GM20000 (cell line): ENCODE measurements around the gene FMNL1.
A peak's percentile ranks its signal among the peaks of the same experiment; 100 is the strongest.

Experiments
- DNase-seq: peaks from one replicate; pipeline ENCODE4 v3.0.0; 2012; ENCODE audit warnings: low spot score
- CTCF ChIP-seq: IDR thresholded peaks from 2 replicates; pipeline ENCODE4 v1.5.1; 2012; ENCODE audit warnings: mild to moderate bottlenecking, control low read depth; ENCODE audit errors: extremely low read depth, missing control alignments

Gene FMNL1

DNA sequence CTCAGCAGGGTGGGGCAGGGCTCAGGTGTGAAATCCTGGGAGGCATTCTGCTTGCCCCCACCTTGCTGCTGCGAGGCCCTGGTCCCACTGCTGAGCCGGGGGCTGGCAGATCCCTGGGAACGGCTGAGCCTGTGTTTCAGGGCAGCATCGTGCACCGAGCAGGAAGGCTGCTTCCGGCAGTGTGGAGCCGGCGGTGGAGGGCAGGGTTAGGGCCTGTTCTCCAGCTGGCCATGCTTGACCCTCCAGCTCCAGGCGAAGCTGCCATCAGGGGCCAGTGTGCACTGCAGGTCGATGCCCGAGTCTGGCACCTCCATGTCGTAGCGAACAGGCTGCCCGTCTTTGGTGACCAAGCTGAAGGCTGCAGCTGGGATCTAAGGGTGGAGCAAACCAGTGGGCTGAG, 42.7 kb downstream of the FMNL1 start:
- TF ChIP-seq CTCF, result no peak
- no peak for DNase-seq

DNA sequence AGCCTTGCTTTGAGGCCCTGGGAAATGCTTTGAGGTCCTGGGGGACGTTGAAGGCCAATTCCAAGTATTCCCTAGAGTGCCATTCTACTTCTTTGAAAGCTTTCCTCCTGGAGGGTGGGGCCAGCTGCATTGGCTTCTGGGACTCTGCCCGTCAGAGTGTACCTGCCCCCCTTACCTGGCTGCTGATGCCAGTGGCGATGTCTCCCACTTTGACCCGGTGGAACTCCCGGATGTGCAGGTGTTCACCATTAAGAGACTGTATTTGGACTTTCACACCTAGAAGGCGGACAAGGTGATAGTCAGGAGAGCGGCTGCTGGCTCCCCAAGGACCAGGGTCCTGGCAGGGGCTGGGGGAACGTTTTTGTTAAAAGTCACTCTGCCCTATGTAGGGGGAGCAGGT, 43.3 kb downstream of the FMNL1 start:
- no peak for DNase-seq
- TF ChIP-seq CTCF, result no peak

GRCh38 chr17:45265821-45266220, 44.1 kb downstream of the FMNL1 start:
- no peak for TF ChIP-seq CTCF
- no peak for DNase-seq

GRCh38 chr17:45266372-45266926, 44.8 kb downstream of the FMNL1 start:
- DNase-seq, result no peak
- TF ChIP-seq CTCF, result no peak

GRCh38 chr17:45267436-45268055, 45.9 kb downstream of the FMNL1 start:
- DNase-seq, result no peak
- no peak for TF ChIP-seq CTCF

DNA sequence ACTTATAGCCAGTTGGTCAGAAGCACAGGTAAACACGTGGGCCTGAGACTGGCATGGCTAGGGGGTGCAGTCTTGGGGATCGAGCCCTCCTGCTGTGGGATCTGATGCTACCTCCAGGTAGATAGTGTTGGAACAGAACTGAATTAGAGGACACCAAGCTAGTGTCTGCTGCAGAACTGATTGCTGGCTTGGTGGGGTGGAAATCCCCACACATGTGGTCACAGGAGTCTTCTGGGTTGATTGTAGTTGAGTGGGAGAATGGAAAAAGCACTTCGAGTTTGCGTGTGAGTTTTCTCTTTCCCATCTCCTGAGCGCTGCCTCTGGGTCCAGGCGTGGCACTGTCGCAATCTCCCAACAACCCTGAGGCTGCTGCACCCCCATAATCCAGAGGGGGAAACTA, 48.2 kb downstream of the FMNL1 start:
- no peak for DNase-seq
- no peak for TF ChIP-seq CTCF

GRCh38 chr17:45270828-45271418, 49.2 kb downstream of the FMNL1 start:
- peak; percentile 27 for TF ChIP-seq CTCF
- DNase-seq, result no peak
